Measurements from ENCODE around the gene CELF2.
A peak's percentile ranks its signal among the peaks of the same experiment; 100 is the strongest.

CELF2 gene

GRCh38 chr10:11282661-11283060 is 265.0 kb downstream of the CELF2 start:
- no peak for DNase-seq

GRCh38 chr10:11284291-11285085 is 266.8 kb downstream of the CELF2 start:
- DNase-seq: no peak

- no peak for DNase-seq
These were observed 267.5 kb downstream of the CELF2 start for GRCh38 chr10:11285171-11285570.

GRCh38 chr10:11286261-11286852 is 268.7 kb downstream of the CELF2 start:
- DNase-seq: no peak

- no peak for DNase-seq
These were observed 270.6 kb downstream of the CELF2 start for GRCh38 chr10:11288302-11288701.

GRCh38 chr10:11290156-11290890 is 272.7 kb downstream of the CELF2 start:
- DNase-seq: no peak

- DNase-seq: no peak
These were observed 275.1 kb downstream of the CELF2 start for GRCh38 chr10:11292576-11293302.

GRCh38 chr10:11293332-11293731 is 275.7 kb downstream of the CELF2 start:
- DNase-seq: no peak

GRCh38 chr10:11294831-11295450 is 277.3 kb downstream of the CELF2 start:
- DNase-seq: no peak

- no peak for DNase-seq
These were observed 277.8 kb downstream of the CELF2 start for GRCh38 chr10:11295492-11295891.

GRCh38 chr10:11297136-11297535 is 279.5 kb downstream of the CELF2 start:
- DNase-seq: no peak

GRCh38 chr10:11298116-11298515 is 280.4 kb downstream of the CELF2 start:
- no peak for DNase-seq

GRCh38 chr10:11299125-11299524 is 281.5 kb downstream of the CELF2 start:
- DNase-seq: no peak

GRCh38 chr10:11300026-11300425 is 282.4 kb downstream of the CELF2 start:
- peak; percentile 11 for DNase-seq

GRCh38 chr10:11300563-11300962 is 282.9 kb downstream of the CELF2 start:
- no peak for DNase-seq

GRCh38 chr10:11301571-11302111 is 284.0 kb downstream of the CELF2 start:
- no peak for DNase-seq

- DNase-seq: no peak
These were observed 284.5 kb downstream of the CELF2 start for GRCh38 chr10:11302181-11302580.

- DNase-seq: no peak
These were observed 285.9 kb downstream of the CELF2 start for GRCh38 chr10:11303361-11304170.

- DNase-seq: no peak
These were observed 287.4 kb downstream of the CELF2 start for GRCh38 chr10:11304906-11305585.

GRCh38 chr10:11305825-11306593 is 288.3 kb downstream of the CELF2 start:
- DNase-seq: no peak

Measured in eye (tissue), 1 donor.